GM21529 (cell line): ENCODE measurements around the gene NLRP8.
"Not testable (repeated sequence)": the region's sequence is repeated elsewhere in the genome, so short reads cannot be mapped to it uniquely, and the experiment has no call there.

Experiments
- ATAC-seq: cut with Tn5 transposase; IDR thresholded peaks from one replicate; pipeline ENCODE4 v1.9.1; 2021; ENCODE audit not compliant: unreplicated experiment

The NLRP8 gene

DNA sequence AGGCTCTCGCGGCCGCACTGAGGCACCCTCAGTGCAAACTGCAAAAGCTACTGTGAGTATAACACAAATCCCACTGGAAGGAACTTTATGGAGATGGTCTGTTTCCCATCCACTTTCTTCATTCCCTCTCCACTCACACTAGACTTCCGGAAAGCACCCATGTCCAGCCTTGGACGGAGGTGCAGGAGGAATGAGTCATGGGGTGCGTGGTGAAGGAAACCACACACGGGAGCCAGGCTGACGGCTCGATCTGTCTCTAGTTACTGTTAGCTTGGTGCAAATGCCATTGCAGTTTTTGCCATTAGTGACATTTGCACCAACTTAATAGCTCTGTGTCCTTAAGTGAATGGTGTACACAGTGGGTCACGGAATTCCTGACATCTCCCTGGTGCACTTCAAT is 14.6 kb downstream of the NLRP8 start:
- ATAC-seq = no peak

DNA sequence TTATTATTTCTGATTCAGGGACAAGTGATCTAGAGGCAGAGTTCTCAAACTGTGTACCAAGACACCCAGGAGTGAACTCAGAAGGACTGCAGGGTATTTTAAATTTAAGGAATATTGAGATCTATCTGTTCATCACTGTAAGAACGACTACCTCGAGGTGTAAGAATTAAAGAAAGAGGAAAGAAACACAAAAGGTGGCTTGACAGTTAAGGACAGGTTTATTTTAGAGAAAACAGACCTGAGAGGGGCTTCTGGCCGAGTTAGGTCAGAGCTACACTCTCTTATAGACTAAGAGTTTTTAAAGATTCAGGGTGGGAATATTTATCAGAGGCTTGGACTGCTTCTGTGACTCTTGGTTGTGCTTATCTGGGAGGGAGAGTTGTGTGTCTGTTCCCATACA is 26.4 kb downstream of the NLRP8 start:
- ATAC-seq = no peak

DNA sequence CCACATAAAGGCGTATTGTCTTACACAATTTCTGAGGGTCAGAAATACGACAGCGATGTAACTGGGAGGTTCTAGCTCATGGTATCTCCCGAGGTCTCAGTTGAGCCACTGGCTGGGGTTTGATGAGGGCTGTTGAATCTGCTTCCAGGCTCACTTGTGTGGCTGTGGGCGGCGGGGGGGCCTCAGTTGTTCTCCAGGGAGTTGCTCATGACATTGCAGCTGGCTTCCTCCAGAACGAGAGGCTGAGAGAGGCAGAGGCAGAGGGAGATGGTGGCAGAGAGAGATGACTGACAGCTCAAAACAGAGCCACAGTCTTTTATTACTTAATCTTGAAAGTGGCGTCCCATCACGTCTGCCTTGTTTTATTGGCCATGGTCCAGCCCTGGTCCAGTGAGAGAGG is 32.8 kb downstream of the NLRP8 start:
- ATAC-seq = no peak

DNA sequence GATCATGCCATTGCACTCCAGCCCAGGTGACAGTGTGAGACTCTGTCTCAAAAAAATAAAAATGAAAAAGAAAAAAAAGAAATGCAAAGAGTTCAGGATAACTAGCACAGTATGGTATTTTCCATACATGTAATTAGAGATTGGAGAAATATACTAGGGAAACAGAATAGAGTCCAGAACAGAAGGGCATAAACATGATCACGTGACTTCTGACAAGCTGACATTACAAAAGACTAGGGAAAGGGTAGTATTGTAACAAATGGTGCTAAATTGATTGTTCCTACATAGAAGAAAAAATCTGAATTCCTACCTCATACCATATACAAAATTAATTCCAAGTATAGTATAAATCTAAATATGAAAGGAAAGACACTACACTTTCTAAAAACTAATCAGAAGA is 37.6 kb downstream of the NLRP8 start:
- ATAC-seq = no peak

DNA sequence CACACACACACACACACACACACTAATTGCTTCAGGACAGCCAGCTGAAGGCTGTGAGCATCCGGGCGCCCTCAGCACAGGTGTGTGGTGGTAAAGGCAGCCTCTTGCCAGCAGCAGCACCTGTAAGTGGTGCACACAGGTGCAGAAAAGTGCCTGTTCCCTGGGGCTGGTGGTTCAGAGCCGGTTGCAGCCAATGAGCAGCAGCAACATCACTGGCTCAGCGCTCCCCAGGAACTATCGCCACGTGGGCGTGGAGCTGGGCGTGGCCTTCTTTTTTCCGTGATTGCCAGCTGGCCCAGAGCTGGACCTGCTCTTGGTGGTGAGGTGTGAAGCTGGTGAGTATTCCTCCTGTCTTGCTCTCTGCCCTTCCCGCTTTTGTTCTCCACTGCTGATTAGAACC is 38.9 kb downstream of the NLRP8 start, which contains the start of gene NLRP5:
NLRP5 (plus strand) TSS at position 289 of the 400 bp plus-strand sequence.
- ATAC-seq = no peak

DNA sequence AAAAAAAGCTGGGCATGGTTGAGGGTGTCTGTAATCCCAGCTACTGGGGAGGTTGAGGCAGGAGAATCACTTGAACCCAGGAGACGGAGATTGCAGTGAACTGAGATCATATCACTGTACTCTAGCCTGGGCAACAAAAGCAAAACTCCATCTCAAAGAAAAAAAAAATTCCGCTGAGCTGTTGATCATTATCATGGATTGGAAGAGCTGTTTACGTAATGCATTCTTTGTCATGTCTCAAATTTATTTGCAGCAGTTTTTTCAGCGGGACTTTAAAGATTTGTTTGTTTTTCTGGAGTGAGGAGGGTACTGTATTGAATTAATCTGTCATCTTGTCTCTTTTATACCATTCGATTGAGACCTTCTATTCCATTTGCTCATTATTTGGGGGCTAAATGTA is 43.2 kb downstream of the NLRP8 start:
- ATAC-seq = no peak

DNA sequence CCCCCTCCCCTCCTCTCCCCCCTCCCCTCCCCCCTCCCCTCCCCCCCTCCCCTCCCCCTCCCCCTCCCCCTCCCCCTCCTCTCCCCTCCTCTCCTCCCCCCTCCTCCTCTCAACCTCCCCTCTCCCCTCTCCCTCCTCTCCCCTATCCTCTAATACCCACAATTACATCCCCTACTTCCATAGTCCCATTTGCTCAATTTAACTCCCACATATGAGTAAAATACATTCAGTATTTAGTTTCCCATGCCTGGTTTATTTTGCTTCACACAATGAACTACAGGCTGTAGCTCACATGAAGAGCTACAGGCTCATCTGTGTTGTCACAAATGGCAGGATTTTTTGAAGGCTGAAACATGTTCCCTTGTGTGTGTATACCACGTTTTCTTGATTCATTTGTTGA is 45.9 kb downstream of the NLRP8 start:
- ATAC-seq = no peak

DNA sequence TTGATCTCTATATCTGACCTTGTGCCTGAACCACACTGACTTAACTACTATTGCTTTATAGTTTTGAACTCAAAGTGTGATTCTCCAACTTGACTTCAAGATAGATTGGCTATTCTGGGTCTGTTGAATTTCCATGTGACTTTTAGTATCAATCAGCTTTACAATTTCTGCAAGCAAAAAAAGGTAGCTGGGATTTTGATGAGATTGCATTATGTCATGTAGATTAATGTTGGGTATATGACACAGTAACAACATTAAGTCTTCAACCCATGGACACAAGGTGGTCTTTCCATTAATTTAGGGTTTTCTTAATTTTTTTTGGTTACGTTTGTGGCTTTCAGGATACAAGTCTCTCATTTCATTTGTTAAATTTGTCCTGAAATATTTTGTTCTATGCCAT is 67.1 kb downstream of the NLRP8 start:
- no peak for ATAC-seq

DNA sequence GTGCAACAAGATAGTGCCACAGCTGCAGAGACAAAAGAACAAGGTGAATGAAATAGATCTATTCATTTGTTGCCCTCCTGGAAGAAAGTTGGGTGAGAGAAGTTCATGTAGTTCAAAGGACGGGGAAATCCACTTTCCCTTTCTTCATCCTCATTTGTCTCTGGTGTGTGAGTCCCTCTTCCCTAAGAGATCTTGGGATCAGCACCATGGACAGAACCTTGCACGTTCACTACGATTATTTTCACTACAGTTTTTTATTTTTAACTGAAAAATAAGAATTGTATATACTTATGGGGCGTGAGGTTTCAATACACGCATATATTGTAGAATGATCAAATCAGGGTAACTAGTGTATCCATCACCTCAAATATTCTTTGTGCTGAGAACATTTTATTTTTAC is 68.1 kb downstream of the NLRP8 start:
- ATAC-seq = no peak

DNA sequence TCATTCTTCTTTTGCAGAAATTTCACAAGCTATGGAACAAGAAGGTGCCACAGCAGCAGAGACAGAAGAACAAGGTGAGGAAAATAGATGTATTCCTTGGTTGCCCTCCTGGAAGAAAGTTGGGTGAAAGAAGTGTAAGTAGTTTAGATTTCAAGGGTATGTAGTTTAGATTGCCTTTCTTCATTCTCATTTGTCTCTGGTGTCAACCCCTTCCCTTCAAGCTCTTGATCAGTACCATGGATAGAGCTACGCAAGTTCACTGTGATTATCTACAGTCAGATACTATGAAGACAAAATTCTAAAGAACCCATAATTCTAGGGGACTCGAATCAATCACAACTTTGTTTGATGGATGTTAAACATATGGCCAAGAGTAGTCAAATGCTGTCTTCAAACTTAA is 71.7 kb downstream of the NLRP8 start:
- ATAC-seq = not testable (repeated sequence)

DNA sequence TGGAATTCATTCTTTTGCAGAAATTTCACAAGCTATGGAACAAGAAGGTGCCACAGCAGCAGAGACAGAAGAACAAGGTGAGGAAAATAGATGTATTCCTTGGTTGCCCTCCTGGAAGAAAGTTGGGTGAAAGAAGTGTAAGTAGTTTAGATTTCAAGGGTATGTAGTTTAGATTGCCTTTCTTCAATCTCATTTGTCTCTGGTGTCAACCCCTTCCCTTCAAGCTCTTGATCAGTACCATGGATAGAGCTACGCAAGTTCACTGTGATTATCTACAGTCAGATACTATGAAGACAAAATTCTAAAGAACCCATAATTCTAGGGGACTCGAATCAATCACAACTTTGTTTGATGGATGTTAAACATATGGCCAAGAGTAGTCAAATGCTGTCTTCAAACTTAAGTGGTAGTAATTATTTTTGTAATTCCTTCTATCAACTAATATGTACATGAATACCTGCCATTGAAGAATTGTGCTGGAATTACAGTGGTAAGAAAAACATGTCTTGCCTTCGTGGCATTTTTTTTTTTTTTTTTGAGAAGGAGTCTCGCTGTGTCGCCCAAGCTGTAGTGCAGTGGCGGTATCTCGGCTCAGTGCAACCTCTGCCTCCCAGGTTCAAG is 72.8 kb downstream of the NLRP8 start:
- ATAC-seq = not testable (repeated sequence)

DNA sequence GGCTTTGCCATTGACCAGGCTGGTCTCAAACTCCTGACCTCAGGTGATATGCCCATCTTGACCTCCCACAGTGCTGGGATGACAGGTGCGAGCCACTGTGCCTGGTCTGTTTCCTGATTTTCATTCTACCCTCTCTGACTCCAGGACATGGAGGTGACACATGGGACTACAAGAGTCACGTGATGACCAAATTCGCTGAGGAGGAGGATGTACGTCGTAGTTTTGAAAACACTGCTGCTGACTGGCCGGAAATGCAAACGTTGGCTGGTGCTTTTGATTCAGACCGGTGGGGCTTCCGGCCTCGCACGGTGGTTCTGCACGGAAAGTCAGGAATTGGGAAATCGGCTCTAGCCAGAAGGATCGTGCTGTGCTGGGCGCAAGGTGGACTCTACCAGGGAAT is 79.1 kb downstream of the NLRP8 start:
- ATAC-seq = no peak
